Choroid plexus epithelial cell (primary cell): ENCODE measurements around the gene ABL2.
"Not testable (repeated sequence)": the region's sequence is repeated elsewhere in the genome, so short reads cannot be mapped to it uniquely, and the experiment has no call there.

Source experiments
- DNase-seq: peaks from one replicate; pipeline ENCODE4 v3.0.0-alpha.2; 2010; ENCODE audit warnings: low read depth
- H3K4me3 ChIP-seq: 2 replicates; pipeline ENCODE4 v1.5.1; 2011; ENCODE audit warnings: low read depth, mild to moderate bottlenecking, control low read depth, low read length, moderate library complexity
- TF ChIP-seq, protein P1 (sequence below): conservative IDR thresholded peaks from 2 replicates; pipeline ENCODE4 v1.5.1; 2011; ENCODE audit warnings: low read depth, mild to moderate bottlenecking, control low read depth, inconsistent platforms, low read length, moderate library complexity

The ABL2 gene

DNA sequence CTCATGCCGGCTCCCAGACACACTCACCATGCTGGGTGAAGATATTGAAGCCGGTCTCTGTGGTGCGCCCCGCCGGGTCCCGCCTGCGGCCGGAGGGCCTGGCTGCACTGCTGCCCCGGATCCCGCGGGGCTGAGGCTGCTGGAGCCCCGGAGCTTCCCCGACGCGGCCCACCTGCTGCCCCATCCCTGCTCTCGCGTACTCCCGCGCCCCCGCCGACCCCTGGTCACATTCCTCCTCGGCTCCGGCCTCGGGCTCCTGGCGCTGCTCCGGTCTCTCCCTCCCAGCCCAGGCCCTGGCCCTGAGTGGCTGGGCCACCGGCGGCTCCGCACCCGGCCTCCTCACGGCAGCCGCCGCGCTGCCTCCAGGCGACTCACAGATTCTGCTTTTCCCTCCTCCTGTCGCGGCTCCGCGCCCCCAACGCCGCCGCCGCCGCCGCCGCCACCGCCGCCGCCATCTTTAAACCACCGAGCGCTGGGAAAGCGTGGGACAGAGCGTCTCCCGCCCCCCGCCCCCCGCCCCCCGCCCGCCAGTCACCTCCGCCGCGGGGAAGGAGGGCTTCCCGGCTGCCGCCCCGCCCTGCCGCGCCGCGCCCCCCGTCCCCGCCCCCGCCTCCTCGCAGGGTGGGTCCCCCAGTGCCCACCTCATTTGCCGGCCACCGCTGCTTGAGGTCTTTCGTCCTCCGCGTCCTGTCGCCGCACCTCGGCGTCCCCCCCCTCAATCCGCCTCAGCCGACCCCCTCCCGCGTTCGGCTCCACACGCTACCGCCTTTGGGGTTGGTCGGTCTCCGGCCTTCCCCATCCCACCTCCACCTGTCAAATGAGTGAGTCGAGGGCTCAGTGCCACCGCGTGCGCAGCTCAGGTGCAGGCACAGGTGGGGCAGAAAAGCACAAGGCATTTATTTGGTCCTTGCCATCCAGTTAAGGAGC, at the start of gene ABL2:
TSS of gene ABL2 (minus strand) at position 464 of the 927 bp plus-strand sequence. CDS start at position 184, 280 bp downstream.
- DNase-seq = no peak

DNA sequence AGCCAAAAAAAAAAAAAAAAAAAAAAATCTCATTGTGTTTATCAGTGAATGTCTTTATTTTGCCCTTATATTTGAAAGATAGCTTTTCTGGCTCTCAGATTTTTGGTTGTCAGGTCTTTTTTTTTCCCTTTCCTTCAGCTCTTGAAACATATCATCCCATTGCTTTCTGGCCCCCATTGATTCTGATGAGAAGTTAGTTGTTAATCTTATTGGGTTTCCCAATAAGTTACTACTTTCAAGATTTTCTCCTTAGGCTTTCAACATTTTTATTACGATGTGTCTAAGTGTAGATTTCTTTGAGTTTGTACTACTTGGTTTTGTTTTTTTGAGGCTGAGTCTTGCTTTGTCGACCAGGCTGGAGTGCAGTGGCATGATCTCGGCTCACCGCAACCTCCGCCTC, 49.4 kb upstream of the ABL2 start:
- no peak for DNase-seq
- H3K4me3 ChIP-seq = no peak overlapping the region
- TF ChIP-seq, protein P1, sequence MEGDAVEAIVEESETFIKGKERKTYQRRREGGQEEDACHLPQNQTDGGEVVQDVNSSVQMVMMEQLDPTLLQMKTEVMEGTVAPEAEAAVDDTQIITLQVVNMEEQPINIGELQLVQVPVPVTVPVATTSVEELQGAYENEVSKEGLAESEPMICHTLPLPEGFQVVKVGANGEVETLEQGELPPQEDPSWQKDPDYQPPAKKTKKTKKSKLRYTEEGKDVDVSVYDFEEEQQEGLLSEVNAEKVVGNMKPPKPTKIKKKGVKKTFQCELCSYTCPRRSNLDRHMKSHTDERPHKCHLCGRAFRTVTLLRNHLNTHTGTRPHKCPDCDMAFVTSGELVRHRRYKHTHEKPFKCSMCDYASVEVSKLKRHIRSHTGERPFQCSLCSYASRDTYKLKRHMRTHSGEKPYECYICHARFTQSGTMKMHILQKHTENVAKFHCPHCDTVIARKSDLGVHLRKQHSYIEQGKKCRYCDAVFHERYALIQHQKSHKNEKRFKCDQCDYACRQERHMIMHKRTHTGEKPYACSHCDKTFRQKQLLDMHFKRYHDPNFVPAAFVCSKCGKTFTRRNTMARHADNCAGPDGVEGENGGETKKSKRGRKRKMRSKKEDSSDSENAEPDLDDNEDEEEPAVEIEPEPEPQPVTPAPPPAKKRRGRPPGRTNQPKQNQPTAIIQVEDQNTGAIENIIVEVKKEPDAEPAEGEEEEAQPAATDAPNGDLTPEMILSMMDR = no peak

More for the DNA sequence above, at the start of gene ABL2:
- peak within 1 kb of the TSS; percentile 84 for H3K4me3 ChIP-seq
- TF ChIP-seq, protein P1 = no peak

DNA sequence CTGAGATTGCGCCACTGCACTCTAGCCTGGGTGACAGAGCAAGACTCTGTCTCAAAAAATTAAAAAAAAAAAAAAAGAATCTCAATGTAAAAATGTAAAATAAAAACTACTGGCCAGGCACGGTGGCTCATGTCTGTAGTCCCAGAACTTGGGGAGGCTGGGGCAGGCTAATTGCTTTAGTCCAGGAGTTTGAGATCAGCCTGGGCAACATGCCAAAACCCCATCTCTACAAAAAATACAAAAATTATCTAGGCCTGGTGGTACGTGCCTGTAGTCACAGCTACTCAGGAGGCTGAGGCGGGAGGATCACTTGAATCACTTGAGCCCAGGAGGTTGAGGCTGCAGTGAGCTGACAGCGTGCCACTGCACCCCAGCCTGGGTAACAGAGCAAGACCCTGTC, 44.9 kb upstream of the ABL2 start:
- not testable (repeated sequence) for DNase-seq, H3K4me3 ChIP-seq

DNA sequence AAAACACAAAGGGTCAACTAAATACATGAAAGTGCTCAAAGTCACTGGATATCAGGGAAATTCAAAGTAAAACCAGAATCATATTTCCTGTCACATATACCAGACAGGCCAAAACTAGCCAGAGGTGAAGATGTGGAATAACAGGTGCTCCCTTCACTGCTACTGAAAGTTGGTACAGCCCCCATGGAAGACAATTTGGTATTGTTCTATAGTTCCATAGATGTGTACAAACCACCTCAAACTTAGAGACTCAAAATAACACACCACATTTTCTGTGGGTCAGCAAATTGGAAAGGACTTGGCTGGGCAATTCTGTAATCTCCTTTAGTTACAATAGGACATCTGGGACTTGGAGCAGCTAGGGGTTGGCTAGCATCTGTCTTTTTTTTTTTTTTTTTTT, 39.6 kb upstream of the ABL2 start:
- TF ChIP-seq, protein P1 = no peak
- H3K4me3 ChIP-seq = no peak overlapping the region
- DNase-seq = no peak

DNA sequence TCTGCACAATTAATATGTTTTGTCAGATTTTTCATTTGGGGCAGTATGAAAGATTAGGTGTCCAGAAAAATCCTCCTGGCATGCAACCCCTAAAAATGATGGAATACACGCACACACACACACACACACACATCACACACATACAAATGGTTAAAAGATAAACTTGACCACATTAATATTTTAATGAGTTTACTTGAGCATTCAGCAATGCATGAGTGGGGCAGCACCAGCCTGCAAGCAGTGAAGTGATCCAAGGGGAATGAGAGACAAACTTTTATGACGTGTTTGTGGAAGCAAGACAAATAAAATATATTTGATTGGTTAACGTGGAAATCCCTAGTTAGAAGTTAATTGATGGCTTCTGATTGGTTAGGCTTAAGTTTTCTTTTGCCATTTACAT, 35.0 kb upstream of the ABL2 start:
- no peak overlapping the region for H3K4me3 ChIP-seq
- TF ChIP-seq, protein P1 = no peak
- no peak for DNase-seq

DNA sequence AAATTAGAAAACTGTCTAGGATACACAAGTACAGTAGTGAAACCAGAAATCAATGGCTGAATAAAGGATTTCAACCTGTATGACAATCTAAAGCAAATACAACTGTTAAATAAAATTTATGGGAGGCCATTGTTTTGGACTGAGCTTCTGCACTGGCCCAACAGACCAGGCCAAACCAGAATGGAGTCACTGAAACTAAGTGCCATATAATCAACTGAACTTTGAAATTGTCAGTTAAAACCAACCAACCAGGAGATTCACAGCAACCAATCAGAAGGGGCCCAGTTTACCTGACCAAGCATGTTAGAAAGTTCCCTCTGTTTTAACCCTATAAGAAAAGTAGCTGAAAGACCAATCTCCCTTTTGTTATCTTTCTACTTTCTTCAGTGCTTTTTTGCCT, 33.6 kb upstream of the ABL2 start:
- H3K4me3 ChIP-seq = no peak overlapping the region
- TF ChIP-seq, protein P1 = no peak

DNA sequence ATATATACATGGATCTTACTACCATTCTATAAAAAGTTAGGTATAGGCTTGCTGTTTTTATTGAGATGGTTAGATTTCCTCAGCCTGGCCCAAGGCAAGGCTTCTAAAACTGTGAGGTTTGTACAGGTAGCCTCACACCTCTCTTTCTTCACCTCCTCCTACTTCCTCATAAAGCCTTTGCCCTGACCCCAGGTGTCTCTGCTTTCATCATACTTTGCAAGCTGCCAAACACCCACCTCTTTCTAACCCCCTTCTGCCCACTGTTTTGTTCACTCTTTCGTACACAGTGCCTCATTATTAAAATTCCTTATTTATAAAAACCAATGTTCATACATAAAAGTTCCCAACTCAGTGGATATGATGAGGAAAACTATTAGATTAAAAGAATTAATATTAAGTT, 32.7 kb upstream of the ABL2 start:
- no peak overlapping the region for H3K4me3 ChIP-seq
- no peak for DNase-seq
- TF ChIP-seq, protein P1 = no peak

More for the DNA sequence above, 33.6 kb upstream of the ABL2 start:
- DNase-seq = no peak
